HUDEP-2 (cell line): ENCODE measurements around the gene NOSIP.

Source experiments
- DNase-seq, 76 experiments: peaks; one replicate each; lab custom pipeline; 2025; ENCODE audit not compliant: unreplicated experiment in 76 of 76; lab: John Stamatoyannopoulos, UW

NOSIP gene

GRCh38 chr19:49595819-49596404 is 15.6 kb upstream of the NOSIP start:
- no peak for DNase-seq

- no peak for DNase-seq
These were observed 14.8 kb upstream of the NOSIP start for GRCh38 chr19:49594993-49595818.

- no peak for DNase-seq
These were observed 14.0 kb upstream of the NOSIP start for GRCh38 chr19:49594157-49594992.

- DNase-seq, result peak in 73 of 76 experiments; percentile 68 to 98 (median 94)
These were observed 13.1 kb upstream of the NOSIP start for GRCh38 chr19:49593233-49594113.

GRCh38 chr19:49592486-49593232 is 12.3 kb upstream of the NOSIP start:
- peak in 23 of 76 experiments; percentile 10 to 63 (median 35) for DNase-seq

GRCh38 chr19:49591731-49592485 is 11.6 kb upstream of the NOSIP start:
- DNase-seq, result peak in 40 of 76 experiments; percentile 17 to 73 (median 46)

GRCh38 chr19:49590971-49591730 is 10.8 kb upstream of the NOSIP start, which contains the start of gene PRR12:
PRR12 (plus strand) TSS chr19:49591182; CDS start chr19:49591655, 473 bp downstream.
- peak in 68 of 76 experiments; percentile 24 to 90 (median 72) for DNase-seq

- DNase-seq, result peak; percentile 88 to 100 (median 99)
These were observed 10.0 kb upstream of the NOSIP start for GRCh38 chr19:49590071-49590970.

- DNase-seq, result no peak
These were observed 9.1 kb upstream of the NOSIP start for GRCh38 chr19:49589502-49589905.

GRCh38 chr19:49588365-49589122 is 8.2 kb upstream of the NOSIP start:
- no peak for DNase-seq

- DNase-seq, result no peak
These were observed 6.9 kb upstream of the NOSIP start for GRCh38 chr19:49587227-49587626.

GRCh38 chr19:49585023-49585422 is 4.7 kb upstream of the NOSIP start:
- DNase-seq, result no peak

GRCh38 chr19:49583239-49583638 is 2.9 kb upstream of the NOSIP start:
- no peak for DNase-seq

GRCh38 chr19:49581007-49581508 is 702 bp upstream of the NOSIP start, which contains the start of gene PRRG2:
PRRG2 (plus strand) TSS chr19:49581316; CDS start chr19:49583220, 1,904 bp downstream.
- DNase-seq, result no peak

- peak in 1 of 76 experiments; percentile 42 for DNase-seq
These were observed 451 bp downstream of the NOSIP start for GRCh38 chr19:49579947-49580263.

GRCh38 chr19:49579193-49579592 is 1.2 kb downstream of the NOSIP start:
- DNase-seq, result no peak
